ENCODE measurements around the gene AZU1. TPM values are rescaled to one million over a fixed set of nuclear protein-coding genes. Genes with fewer than 3 reads are reported as not detected.
"Not testable (repeated sequence)": the region's sequence is repeated elsewhere in the genome, so short reads cannot be mapped to it uniquely, and the experiment has no call there.

The AZU1 gene
- total RNA-seq, 4 donors from 2014 or later, result 0.40 TPM; not detected in 3

GRCh38 chr19:876089-876488, 48.5 kb downstream of the AZU1 start:
- Histone ChIP-seq H3K9me3 (no peaks in the 10 kb centered on the region), H3K36me3 (peaks cover 0 to 88% of the 10 kb centered on the region in 2 donors), H3K4me3 (no peak overlapping the region), H3K4me1 (peaks cover 0 to 13% (median 4%) of the 10 kb centered on the region in 3 donors), H3K27me3 (no peaks in the 10 kb centered on the region), H3K27ac (no peak overlapping the region)
- WGBS, 2 donors (ENCODE audit: low coverage in 1 of 2), result 52 to 75% methylated on average over 8 to 16 of the region's 18 CpGs
- TF ChIP-seq POLR2AphosphoS5 (IDR thresholded peaks at IDR 0.05) (no peak), CTCF (IDR thresholded peaks at IDR 0.05) (no peak)
- no peak for ATAC-seq

DNA sequence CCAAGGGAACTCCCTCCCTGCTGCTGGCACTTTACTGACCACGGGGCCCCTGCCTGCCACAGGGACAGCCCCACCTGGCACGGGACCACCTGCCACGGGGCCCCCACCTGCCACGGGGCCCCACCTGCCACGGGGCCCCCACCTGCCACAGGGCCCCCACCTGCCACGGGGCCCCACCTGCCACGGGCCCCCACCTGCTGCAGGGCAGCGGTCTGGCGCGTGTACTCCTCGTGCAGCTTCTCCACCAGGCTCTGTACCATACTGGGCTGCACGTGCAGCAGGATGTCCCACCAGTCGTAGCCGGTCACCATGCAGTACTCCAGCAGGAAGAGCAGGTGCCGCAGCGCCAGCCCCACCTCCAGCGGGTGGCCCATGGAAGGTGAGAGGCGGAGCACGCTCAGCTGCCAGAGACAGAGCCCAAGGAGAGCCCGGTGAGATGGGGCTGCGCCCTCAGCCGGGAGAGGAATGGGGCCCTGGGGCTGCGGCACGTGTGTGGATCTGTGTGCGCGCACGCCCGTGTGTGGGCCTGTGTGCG, 49.2 kb downstream of the AZU1 start:
- Histone ChIP-seq H3K9me3 (no peaks in the 10 kb centered on the region), H3K36me3 (peaks cover 0 to 92% of the 10 kb centered on the region in 2 donors), H3K4me3 (no peak overlapping the region), H3K4me1 (peaks cover 0 to 9% (median 4%) of the 10 kb centered on the region in 3 donors), H3K27me3 (no peaks in the 10 kb centered on the region), H3K27ac (no peak overlapping the region)
- no peak for ATAC-seq
- no CpG with 5 or more reads among the region's 29 CpGs for WGBS, 2 donors (ENCODE audit: low coverage in 1 of 2)
- TF ChIP-seq POLR2AphosphoS5 (IDR thresholded peaks at IDR 0.05), result no peak
- no peak for TF ChIP-seq POLR2A (IDR thresholded peaks at IDR 0.05)

GRCh38 chr19:877992-878660, 50.5 kb downstream of the AZU1 start:
- H3K36me3 ChIP-seq, result peaks cover 0 to 96% of the 10 kb centered on the region in 2 donors

DNA sequence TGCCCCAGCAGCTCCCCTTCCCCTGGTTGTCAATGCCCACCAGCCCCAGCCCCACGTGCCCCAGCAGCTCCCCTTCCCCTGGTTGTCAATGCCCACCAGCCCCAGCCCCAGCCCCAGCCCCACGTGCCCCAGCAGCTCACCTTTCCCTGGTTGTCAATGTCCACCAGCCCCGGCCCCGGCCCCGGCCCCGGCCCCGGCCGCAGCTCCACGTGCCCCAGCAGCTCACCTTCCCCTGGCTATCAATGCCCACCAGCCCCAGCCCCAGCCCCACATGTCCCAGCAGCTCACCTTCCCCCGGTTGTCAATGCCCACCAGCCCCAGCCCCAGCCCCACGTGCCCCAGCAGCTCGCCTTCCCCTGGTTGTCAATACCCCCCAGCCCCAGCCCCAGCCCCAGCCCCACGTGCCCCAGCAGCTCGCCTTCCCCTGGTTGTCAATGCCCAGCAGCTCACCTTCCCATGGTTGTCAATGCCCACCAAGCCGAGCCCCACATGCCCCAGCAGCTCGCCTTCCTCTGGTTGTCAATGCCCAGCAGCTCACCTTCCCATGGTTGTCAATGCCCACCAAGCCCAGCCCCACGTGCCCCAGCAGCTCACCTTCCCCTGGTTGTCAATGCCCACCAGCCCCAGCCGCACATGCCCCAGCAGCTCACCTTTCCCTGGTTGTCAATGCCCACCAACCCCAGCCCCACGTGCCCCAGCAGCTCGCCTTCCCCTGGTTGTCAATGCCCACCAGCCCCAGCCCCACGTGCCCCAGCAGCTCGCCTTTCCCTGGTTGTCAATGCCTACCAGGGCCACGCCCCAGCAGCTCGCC, 51.3 kb downstream of the AZU1 start:
- H3K36me3 ChIP-seq, result peaks cover 0 to 96% of the 10 kb centered on the region in 2 donors
- not testable (repeated sequence) for H3K4me1 ChIP-seq, H3K4me3 ChIP-seq, H3K9me3 ChIP-seq, H3K27ac ChIP-seq, H3K27me3 ChIP-seq, ATAC-seq
- WGBS, 2 donors (ENCODE audit: low coverage in 1 of 2), result 79 to 86% methylated on average over 2 to 6 of the region's 24 CpGs

More at GRCh38 chr19:877992-878660, 50.5 kb downstream of the AZU1 start:
- no CpG with 5 or more reads among the region's 23 CpGs for WGBS, 2 donors (ENCODE audit: low coverage in 1 of 2)
- ATAC-seq, H3K4me1 ChIP-seq, H3K4me3 ChIP-seq, H3K27me3 ChIP-seq, H3K27ac ChIP-seq, H3K9me3 ChIP-seq: not testable (repeated sequence)

GRCh38 chr19:879711-880438, 52.2 kb downstream of the AZU1 start:
- no peak for TF ChIP-seq EP300 (IDR thresholded peaks at IDR 0.05)
- TF ChIP-seq POLR2AphosphoS5 (IDR thresholded peaks at IDR 0.05), result no peak
- no peak for TF ChIP-seq CTCF (IDR thresholded peaks at IDR 0.05)
- TF ChIP-seq POLR2A (IDR thresholded peaks at IDR 0.05), result no peak
- 60% methylated on average over 1 of the region's 37 CpGs; no CpG with 5 or more reads in 1 of the 2 donors for WGBS, 2 donors (ENCODE audit: low coverage in 1 of 2)
- Histone ChIP-seq H3K4me3 (no peak overlapping the region), H3K27me3 (no peaks in the 10 kb centered on the region), H3K9me3 (no peaks in the 10 kb centered on the region), H3K4me1 (no peaks in the 10 kb centered on the region), H3K27ac (no peak overlapping the region), H3K36me3 (peaks cover 0 to 96% of the 10 kb centered on the region in 2 donors)
- ATAC-seq, result no peak

Small RNAs within 50 kb of the gene (small RNA-seq; reads per million reads assigned to genes)
- 0 reads per million in 4 donors for gene MIR3187

Other genes with a start within 250 kb of the AZU1 start
- under 1 TPM; 0.12 to 0.27 (median 0.21) TPM for gene HCN2, start 238.0 kb upstream of the AZU1 start, total RNA-seq
- gene POLRMT, start 194.3 kb upstream of the AZU1 start, total RNA-seq, result 10 to 100 TPM; 22.1 to 39.5 (median 28.1) TPM
- gene FGF22, start 188.0 kb upstream of the AZU1 start, total RNA-seq, result 1 to 10 TPM in 3 of 4 donors, under 1 TPM in 1; 0.67 to 4.7 (median 1.2) TPM
- gene RNF126, start 164.6 kb upstream of the AZU1 start, total RNA-seq, result 10 to 100 TPM; 47.7 to 57.9 (median 52.0) TPM
- gene FSTL3, start 151.4 kb upstream of the AZU1 start, total RNA-seq, result 100 to 1,000 TPM; 105 to 200 (median 133) TPM
- gene PRSS57, start 132.4 kb upstream of the AZU1 start, total RNA-seq, result not detected
- 100 to 1,000 TPM in 1 of 4 donors, 10 to 100 TPM in 3; 21.5 to 111 (median 53.0) TPM for gene PALM, start 118.9 kb upstream of the AZU1 start, total RNA-seq
- gene MISP, start 76.7 kb upstream of the AZU1 start, total RNA-seq, result under 1 TPM in 1 of 4 donors, not detected in 3; 0.52 TPM
- 10 to 100 TPM; 68.6 to 95.6 (median 79.3) TPM for gene PTBP1, start 30.4 kb upstream of the AZU1 start, total RNA-seq
- not detected for gene PLPPR3, start 5.9 kb upstream of the AZU1 start, total RNA-seq
- not detected for gene PRTN3, start 13.2 kb downstream of the AZU1 start, total RNA-seq
- gene ELANE, start 24.5 kb downstream of the AZU1 start, total RNA-seq, result 1 to 10 TPM in 3 of 4 donors, under 1 TPM in 1; 0.49 to 2.3 (median 1.7) TPM
- 1,000 to 10,000 TPM in 1 of 4 donors, 100 to 1,000 TPM in 3; 229 to 1,118 (median 654) TPM for gene CFD, start 31.8 kb downstream of the AZU1 start, total RNA-seq
- 10 to 100 TPM; 20.2 to 40.3 (median 28.1) TPM for gene MED16, start 65.3 kb downstream of the AZU1 start, total RNA-seq
- not detected for gene RNU6-9, start 65.6 kb downstream of the AZU1 start, total RNA-seq
- 10 to 100 TPM; 23.7 to 44.9 (median 32.9) TPM for gene R3HDM4, start 85.4 kb downstream of the AZU1 start, total RNA-seq
- gene KISS1R, start 89.5 kb downstream of the AZU1 start, total RNA-seq, result not detected
- 1 to 10 TPM; 3.6 to 6.2 (median 4.9) TPM for gene ARID3A, start 98.2 kb downstream of the AZU1 start, total RNA-seq
- 10 to 100 TPM in 3 of 4 donors, 1 to 10 TPM in 1; 7.2 to 43.9 (median 20.1) TPM for gene WDR18, start 156.5 kb downstream of the AZU1 start, total RNA-seq
- gene GRIN3B, start 172.6 kb downstream of the AZU1 start, total RNA-seq, result not detected
- 100 to 1,000 TPM; 146 to 179 (median 154) TPM for gene TMEM259, start 193.3 kb downstream of the AZU1 start, total RNA-seq
- not detected for gene RNU6-2, start 193.7 kb downstream of the AZU1 start, total RNA-seq
- 100 to 1,000 TPM in 1 of 4 donors, 10 to 100 TPM in 3; 52.9 to 103 (median 75.2) TPM for gene CNN2, start 198.8 kb downstream of the AZU1 start, total RNA-seq
- gene ABCA7, start 212.3 kb downstream of the AZU1 start, total RNA-seq, result 10 to 100 TPM in 1 of 4 donors, 1 to 10 TPM in 3; 3.9 to 14.3 (median 6.4) TPM
- 10 to 100 TPM in 3 of 4 donors, 1 to 10 TPM in 1; 9.5 to 29.8 (median 14.6) TPM for gene ARHGAP45, start 239.3 kb downstream of the AZU1 start, total RNA-seq

Data from gastroesophageal sphincter (tissue), 4 donors.